ACHN (cell line): Measurements from ENCODE around the gene AXIN2.

Experiments
- DNase-seq: peaks from one replicate; pipeline ENCODE4 v3.0.0-alpha.2; 2015
- in situ Hi-C: cut with HindIII; loops from 2 replicates; pipeline ENCODE4 v1.10.0; 2017; ENCODE audit warnings: low sequenced_read_pairs, low pct_ligation_motif_present, low pct_unique_long_range_greater_than_20kb

Gene AXIN2

GRCh38 chr17:65561452-65562205 lies at the start of gene AXIN2:
Gene AXIN2 (minus strand): TSS chr17:65561648. CDS start chr17:65558620, 3,028 bp downstream.
- in situ Hi-C loops: no loop called here
- peak; percentile 92 for DNase-seq

- in situ Hi-C loops: no loop called here
- DNase-seq: no peak
Measured at GRCh38 chr17:65609749-65610148, 48.3 kb upstream of the AXIN2 start.

GRCh38 chr17:65609286-65609685 lies 47.8 kb upstream of the AXIN2 start:
- DNase-seq: no peak
- in situ Hi-C loops: no loop called here

GRCh38 chr17:65604070-65604469 lies 42.6 kb upstream of the AXIN2 start:
- in situ Hi-C loops: no loop called here
- DNase-seq: no peak

GRCh38 chr17:65601881-65602280 lies 40.4 kb upstream of the AXIN2 start:
- DNase-seq: no peak
- in situ Hi-C loops: no loop called here

- in situ Hi-C loops: no loop called here
- no peak for DNase-seq
Measured at GRCh38 chr17:65601145-65601544, 39.7 kb upstream of the AXIN2 start.

GRCh38 chr17:65600518-65600917 lies 39.1 kb upstream of the AXIN2 start:
- in situ Hi-C loops: no loop called here
- no peak for DNase-seq

GRCh38 chr17:65599650-65600049 lies 38.2 kb upstream of the AXIN2 start:
- DNase-seq: no peak
- in situ Hi-C loops: no loop called here

GRCh38 chr17:65598746-65599145 lies 37.3 kb upstream of the AXIN2 start:
- in situ Hi-C loops: no loop called here
- no peak for DNase-seq

GRCh38 chr17:65595071-65595656 lies 33.7 kb upstream of the AXIN2 start:
- DNase-seq: no peak
- in situ Hi-C loops: no loop called here

GRCh38 chr17:65593855-65594845 lies 32.7 kb upstream of the AXIN2 start:
- no peak for DNase-seq
- in situ Hi-C loops: no loop called here

GRCh38 chr17:65593092-65593854 lies 31.8 kb upstream of the AXIN2 start:
- no peak for DNase-seq
- in situ Hi-C loops: no loop called here

GRCh38 chr17:65592125-65592965 lies 30.9 kb upstream of the AXIN2 start:
- in situ Hi-C loops: no loop called here
- no peak for DNase-seq

- in situ Hi-C loops: no loop called here
- no peak for DNase-seq
Measured at GRCh38 chr17:65589321-65589720, 27.9 kb upstream of the AXIN2 start.

GRCh38 chr17:65588181-65588808 lies 26.8 kb upstream of the AXIN2 start:
- no peak for DNase-seq
- in situ Hi-C loops: no loop called here

- DNase-seq: no peak
Measured at GRCh38 chr17:65587534-65588180, 26.2 kb upstream of the AXIN2 start.

GRCh38 chr17:65586899-65587298 lies 25.5 kb upstream of the AXIN2 start:
- in situ Hi-C loops: no loop called here
- DNase-seq: no peak

More at GRCh38 chr17:65587534-65588180, 26.2 kb upstream of the AXIN2 start:
- in situ Hi-C loops: no loop called here
